Testis (tissue), 3 donors: ENCODE data around the gene ZNF814. TPM values are rescaled to one million over a fixed set of nuclear protein-coding genes. Genes with fewer than 3 reads are reported as not detected.

Source experiments
- polyA plus RNA-seq: library from polyadenylated mRNA; stranded (reverse); fragments of 350-450 nt; fragmentation: Illumina TruSeq; extraction: RNeasy Lipid Tissue Mini Kit (QIAGEN cat#74804); gene quantifications from one replicate; pipeline ENCODE4 v1.2.3, GENCODE V29; 2014; ENCODE audit warnings: low read depth, low replicate concordance; ENCODE audit not compliant: insufficient read depth
- total RNA-seq, 2 donors: library from RNA; depleted of rRNA; stranded (reverse); fragments of >200 nt; gene quantifications; one replicate each; pipeline ENCODE4 v1.2.3, GENCODE V29; 2016

ZNF814 gene
- total and polyA plus RNA-seq, 3 donors from 2014 or later = 21.8 to 54.8 (median 38.4) TPM

Other genes with a start within 250 kb of the ZNF814 start
- under 1 TPM; 0.12 to 0.24 TPM for gene ZSCAN4, start 220.1 kb downstream of the ZNF814 start, total RNA-seq
- 0.26 TPM for gene ZSCAN4, start 220.1 kb downstream of the ZNF814 start, polyA plus RNA-seq
- gene ZNF551, start 207.1 kb downstream of the ZNF814 start, total RNA-seq = 10 to 100 TPM; 22.9 to 30.8 TPM
- gene ZNF551, start 207.1 kb downstream of the ZNF814 start, polyA plus RNA-seq = 9.7 TPM
- gene ZNF154, start 179.8 kb downstream of the ZNF814 start, total RNA-seq = 1 to 10 TPM; 1.1 to 6.8 TPM
- gene ZNF154, start 179.8 kb downstream of the ZNF814 start, polyA plus RNA-seq = 3.3 TPM
- 10 to 100 TPM; 14.3 to 14.4 TPM for gene ZNF671, start 161.4 kb downstream of the ZNF814 start, total RNA-seq
- gene ZNF671, start 161.4 kb downstream of the ZNF814 start, polyA plus RNA-seq = 15.1 TPM
- 10 to 100 TPM; 21.7 to 31.0 TPM for gene ZNF776, start 142.2 kb downstream of the ZNF814 start, total RNA-seq
- 11.8 TPM for gene ZNF776, start 142.2 kb downstream of the ZNF814 start, polyA plus RNA-seq
- 10 to 100 TPM; 20.3 to 28.3 TPM for gene ZNF586, start 119.4 kb downstream of the ZNF814 start, total RNA-seq
- gene ZNF586, start 119.4 kb downstream of the ZNF814 start, polyA plus RNA-seq = 6.7 TPM
- 10 to 100 TPM in 1 of 2 donors, 1 to 10 TPM in 1; 9.5 to 11.4 TPM for gene ZNF552, start 74.1 kb downstream of the ZNF814 start, total RNA-seq
- 4.4 TPM for gene ZNF552, start 74.1 kb downstream of the ZNF814 start, polyA plus RNA-seq
- 10 to 100 TPM; 38.7 to 41.2 TPM for gene ZNF587B, start 58.7 kb downstream of the ZNF814 start, total RNA-seq
- gene ZNF587B, start 58.7 kb downstream of the ZNF814 start, polyA plus RNA-seq = 11.8 TPM
- gene ZNF587, start 39.2 kb downstream of the ZNF814 start, total RNA-seq = 10 to 100 TPM; 30.8 to 31.2 TPM
- 21.4 TPM for gene ZNF587, start 39.2 kb downstream of the ZNF814 start, polyA plus RNA-seq
- 10 to 100 TPM; 19.8 to 20.2 TPM for gene ZNF417, start 27.6 kb upstream of the ZNF814 start, total RNA-seq
- 13.4 TPM for gene ZNF417, start 27.6 kb upstream of the ZNF814 start, polyA plus RNA-seq
- gene ZNF418, start 46.4 kb upstream of the ZNF814 start, total RNA-seq = 10 to 100 TPM; 16.6 to 22.0 TPM
- 10.4 TPM for gene ZNF418, start 46.4 kb upstream of the ZNF814 start, polyA plus RNA-seq
- 10 to 100 TPM; 13.3 to 15.7 TPM for gene ZNF256, start 58.7 kb upstream of the ZNF814 start, total RNA-seq
- gene ZNF256, start 58.7 kb upstream of the ZNF814 start, polyA plus RNA-seq = 7.8 TPM
- gene C19orf18, start 85.5 kb upstream of the ZNF814 start, total RNA-seq = 1 to 10 TPM; 3.5 to 8.7 TPM
- gene C19orf18, start 85.5 kb upstream of the ZNF814 start, polyA plus RNA-seq = 9.8 TPM
- gene ZNF606, start 113.8 kb upstream of the ZNF814 start, total RNA-seq = 10 to 100 TPM; 30.2 to 73.9 TPM
- 12.1 TPM for gene ZNF606, start 113.8 kb upstream of the ZNF814 start, polyA plus RNA-seq
- gene ZSCAN1, start 145.0 kb upstream of the ZNF814 start, total RNA-seq = 1 to 10 TPM; 5.9 to 6.5 TPM
- 8.0 TPM for gene ZSCAN1, start 145.0 kb upstream of the ZNF814 start, polyA plus RNA-seq
- 10 to 100 TPM; 19.1 to 33.7 TPM for gene ZNF135, start 170.2 kb upstream of the ZNF814 start, total RNA-seq
- gene ZNF135, start 170.2 kb upstream of the ZNF814 start, polyA plus RNA-seq = 14.5 TPM
- 100 to 1,000 TPM; 150 to 169 TPM for gene ZSCAN18, start 209.2 kb upstream of the ZNF814 start, total RNA-seq
- 95.1 TPM for gene ZSCAN18, start 209.2 kb upstream of the ZNF814 start, polyA plus RNA-seq